CD14-positive monocyte (primary cell): ENCODE results near the gene ABCC12. TPM values are rescaled to one million over a fixed set of nuclear protein-coding genes. Genes with fewer than 3 reads are reported as not detected.

Experiments
- DNase-seq, 3 donors: peaks; one replicate each; pipeline ENCODE4 v3.0.0-alpha.2; 2011 to 2022
- H2AFZ ChIP-seq: 2 replicates; pipeline ENCODE4 v1.6.0; 2012; ENCODE audit warnings: mild to moderate bottlenecking, low read depth, low read length, inconsistent platforms; ENCODE audit not compliant: insufficient read depth, poor library complexity, severe bottlenecking
- H3K27ac ChIP-seq, 2 donors: 1 replicate in 1 of 2; 2 replicates in 1 of 2; pipeline ENCODE4 v1.5.1; 2012 to 2013; ENCODE audit warnings: low read length in 2 of 2, control low read depth in 1 of 2, inconsistent platforms in 1 of 2, low read depth in 1 of 2, mild to moderate bottlenecking in 1 of 2
- H3K27me3 ChIP-seq, 2 donors: one replicate each; pipeline versions ENCODE4 v1.6.0 to v1.6.1; 2011 to 2013; ENCODE audit warnings: low read length in 2 of 2; ENCODE audit not compliant: control insufficient read depth in 2 of 2, insufficient read depth in 2 of 2
- H3K36me3 ChIP-seq, 2 donors: replicated peaks in 1 of 2; 1 replicate in 1 of 2; 2 replicates in 1 of 2; pipeline versions ENCODE4 v1.5.1 to v1.6.1; 2012 to 2013; ENCODE audit warnings: low read length in 2 of 2, control low read depth in 1 of 2, inconsistent platforms in 1 of 2, mild to moderate bottlenecking in 1 of 2; ENCODE audit not compliant: insufficient read depth in 2 of 2, control insufficient read depth in 1 of 2
- H3K4me1 ChIP-seq, 2 donors: 1 replicate in 1 of 2; 2 replicates in 1 of 2; pipeline versions ENCODE4 v1.5.1 to v1.6.1; 2012 to 2013; ENCODE audit warnings: low read length in 2 of 2, control low read depth in 1 of 2, inconsistent platforms in 1 of 2, mild to moderate bottlenecking in 1 of 2, moderate library complexity in 1 of 2; ENCODE audit not compliant: insufficient read depth in 2 of 2, control insufficient read depth in 1 of 2
- H3K4me2 ChIP-seq: replicated peaks from 2 replicates; pipeline ENCODE3; 2012; ENCODE audit warnings: low read length, moderate library complexity, mild to moderate bottlenecking; ENCODE audit not compliant: poor library complexity, severe bottlenecking; ENCODE audit errors: extremely low read depth
- H3K4me3 ChIP-seq, 3 experiments: fragments of 200-600 bp in 1 of 3; sonication (generic) in 1 of 3; replicated peaks in 1 of 3; 1 replicate in 2 of 3; 2 replicates in 1 of 3; pipeline ENCODE4 v1.5.1; 2011 to 2013; ENCODE audit warnings: low read length in 3 of 3, mild to moderate bottlenecking in 3 of 3, control low read depth in 2 of 3, low read depth in 2 of 3, inconsistent platforms in 1 of 3, moderate library complexity in 1 of 3
- H3K79me2 ChIP-seq: 2 replicates; pipeline ENCODE4 v1.6.0; 2012; ENCODE audit warnings: mild to moderate bottlenecking, control low read depth, inconsistent platforms, low read length, moderate library complexity; ENCODE audit not compliant: insufficient read depth
- H3K9ac ChIP-seq: 2 replicates; pipeline ENCODE4 v1.6.0; 2017; ENCODE audit warnings: low read length, mild to moderate bottlenecking; ENCODE audit not compliant: insufficient read depth, poor library complexity, severe bottlenecking
- H3K9me3 ChIP-seq, 2 donors: replicated peaks in 1 of 2; 1 replicate in 1 of 2; 2 replicates in 1 of 2; pipeline versions ENCODE4 v1.5.1 to v1.6.1; 2012 to 2013; ENCODE audit warnings: low read length in 2 of 2, control low read depth in 1 of 2; ENCODE audit not compliant: control insufficient read depth in 1 of 2, insufficient read depth in 1 of 2
- H4K20me1 ChIP-seq: 2 replicates; pipeline ENCODE4 v1.6.0; 2012; ENCODE audit warnings: mild to moderate bottlenecking, low read length, control low read depth, moderate library complexity; ENCODE audit not compliant: insufficient read depth
- H3K27ac Mint-ChIP-seq, 7 donors: one replicate each; pipeline ENCODE4 v1.8.0; 2020; ENCODE audit warnings: mild to moderate bottlenecking in 7 of 7, mixed read lengths in 7 of 7, moderate library complexity in 6 of 7, inconsistent platforms in 2 of 7
- H3K27me3 Mint-ChIP-seq, 3 donors: one replicate each; pipeline ENCODE4 v1.8.0; 2021 to 2022; ENCODE audit warnings: low read depth in 3 of 3, mild to moderate bottlenecking in 3 of 3, mixed read lengths in 3 of 3, moderate library complexity in 3 of 3, inconsistent platforms in 1 of 3
- H3K36me3 Mint-ChIP-seq, 2 donors: one replicate each; pipeline ENCODE4 v1.8.0; 2020; ENCODE audit warnings: mixed read lengths in 2 of 2, inconsistent platforms in 1 of 2, mild to moderate bottlenecking in 1 of 2
- H3K4me1 Mint-ChIP-seq: one replicate; pipeline ENCODE4 v1.8.0; 2020; ENCODE audit warnings: mild to moderate bottlenecking, mixed read lengths
- H3K4me3 Mint-ChIP-seq, 2 donors: one replicate each; pipeline ENCODE4 v1.8.0; 2020; ENCODE audit warnings: mild to moderate bottlenecking in 2 of 2, mixed read lengths in 2 of 2, moderate library complexity in 1 of 2
- H3K9me3 Mint-ChIP-seq, 7 donors: one replicate each; pipeline ENCODE4 v1.8.0; 2020 to 2022; ENCODE audit warnings: mixed read lengths in 7 of 7, mild to moderate bottlenecking in 6 of 7, moderate library complexity in 6 of 7, inconsistent platforms in 2 of 7
- WGBS: methylation state at CpG from one replicate; pipeline ENCODE4 v1.1.5; 2013; ENCODE audit warnings: missing lambda C conversion rate; ENCODE audit not compliant: insufficient coverage; 5-methylcytosine and 5-hydroxymethylcytosine counted together
- intact Hi-C, 2 donors: fragments of 100-400 bp; cut with micrococcal nuclease; formaldehyde crosslinking; loops; one replicate each; pipeline versions ENCODE4 v1.15.0 to v1.15.1; 2023
- polyA plus RNA-seq, 3 donors: library from polyadenylated mRNA; depleted of rRNA in 1 of 3; unstranded in 2 of 3; stranded (reverse) in 1 of 3; fragments of 300-500 nt in 2 of 3; fragments of >200 nt in 1 of 3; fragmentation: Illumina TruSeq in 2 of 3; gene quantifications; 1 replicate in 2 of 3; 2 replicates in 1 of 3; pipeline ENCODE4 v1.2.3, GENCODE V29; 2012 to 2021
- TF ChIP-seq, protein P1 (sequence below): fragments of 200-600 bp; IDR thresholded peaks from one replicate; pipeline ENCODE4 v1.8.0; 2022; ENCODE audit warnings: antibody characterized with exemption, mild to moderate bottlenecking

Gene ABCC12
- polyA plus RNA-seq, 3 donors: not detected

GRCh38 chr16:48138543-48138942 is 17.2 kb downstream of the ABCC12 start:
- Histone ChIP-seq H4K20me1 (no peaks in the 10 kb centered on the region), H3K27ac (no peak overlapping the region), H3K4me2 (no peak overlapping the region), H3K9ac (no peak overlapping the region), H3K36me3 (no peaks in the 10 kb centered on the region), H3K27me3 (no peaks in the 10 kb centered on the region), H3K9me3 (no peaks in the 10 kb centered on the region), H3K4me1 (no peaks in the 10 kb centered on the region), H2AFZ (no peak overlapping the region), H3K79me2 (no peaks in the 10 kb centered on the region), H3K4me3 (no peak overlapping the region)
- Mint-ChIP-seq H3K27me3 (peaks cover 5 to 15% (median 5%) of the 10 kb centered on the region in 3 donors), H3K36me3 (no peaks in the 10 kb centered on the region), H3K27ac (no peak overlapping the region), H3K4me1 (no peaks in the 10 kb centered on the region), H3K9me3 (peaks cover 0 to 4% (median 0%) of the 10 kb centered on the region in 7 donors), H3K4me3 (no peak overlapping the region)
- no peak for DNase-seq
- TF ChIP-seq, protein P1, sequence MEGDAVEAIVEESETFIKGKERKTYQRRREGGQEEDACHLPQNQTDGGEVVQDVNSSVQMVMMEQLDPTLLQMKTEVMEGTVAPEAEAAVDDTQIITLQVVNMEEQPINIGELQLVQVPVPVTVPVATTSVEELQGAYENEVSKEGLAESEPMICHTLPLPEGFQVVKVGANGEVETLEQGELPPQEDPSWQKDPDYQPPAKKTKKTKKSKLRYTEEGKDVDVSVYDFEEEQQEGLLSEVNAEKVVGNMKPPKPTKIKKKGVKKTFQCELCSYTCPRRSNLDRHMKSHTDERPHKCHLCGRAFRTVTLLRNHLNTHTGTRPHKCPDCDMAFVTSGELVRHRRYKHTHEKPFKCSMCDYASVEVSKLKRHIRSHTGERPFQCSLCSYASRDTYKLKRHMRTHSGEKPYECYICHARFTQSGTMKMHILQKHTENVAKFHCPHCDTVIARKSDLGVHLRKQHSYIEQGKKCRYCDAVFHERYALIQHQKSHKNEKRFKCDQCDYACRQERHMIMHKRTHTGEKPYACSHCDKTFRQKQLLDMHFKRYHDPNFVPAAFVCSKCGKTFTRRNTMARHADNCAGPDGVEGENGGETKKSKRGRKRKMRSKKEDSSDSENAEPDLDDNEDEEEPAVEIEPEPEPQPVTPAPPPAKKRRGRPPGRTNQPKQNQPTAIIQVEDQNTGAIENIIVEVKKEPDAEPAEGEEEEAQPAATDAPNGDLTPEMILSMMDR: no peak
- intact Hi-C loops: no loop called here
- no CpG with 5 or more reads among the region's 2 CpGs for WGBS

DNA sequence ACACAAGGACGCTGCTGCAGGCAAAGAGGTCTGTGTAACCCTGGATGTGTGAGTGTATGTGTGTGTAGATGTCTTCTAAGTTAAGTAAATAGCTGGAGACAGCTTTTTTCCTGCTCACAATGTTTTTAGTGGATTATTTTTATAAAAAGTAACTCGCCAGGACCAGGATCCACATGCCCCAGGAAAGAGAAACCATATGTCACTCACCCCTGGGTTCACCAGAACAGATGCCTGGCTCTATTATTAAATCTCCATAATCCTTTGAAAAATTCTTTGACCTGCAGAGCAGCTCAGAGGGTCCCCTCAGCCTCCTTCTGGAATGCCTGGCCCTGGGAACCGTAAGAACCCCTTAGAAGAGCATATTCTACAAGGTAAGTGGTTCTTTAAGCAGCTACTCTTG is 18.0 kb downstream of the ABCC12 start:
- Histone ChIP-seq H3K27me3 (no peaks in the 10 kb centered on the region), H3K9ac (no peak overlapping the region), H3K79me2 (no peaks in the 10 kb centered on the region), H4K20me1 (no peaks in the 10 kb centered on the region), H3K27ac (no peak overlapping the region), H2AFZ (no peak overlapping the region), H3K4me2 (no peak overlapping the region), H3K4me3 (no peak overlapping the region), H3K9me3 (no peaks in the 10 kb centered on the region), H3K36me3 (no peaks in the 10 kb centered on the region), H3K4me1 (no peaks in the 10 kb centered on the region)
- Mint-ChIP-seq H3K27ac (no peak overlapping the region), H3K9me3 (peaks cover 0 to 2% (median 0%) of the 10 kb centered on the region in 7 donors), H3K27me3 (peaks cover 4 to 14% (median 5%) of the 10 kb centered on the region in 3 donors), H3K4me1 (no peaks in the 10 kb centered on the region), H3K36me3 (no peaks in the 10 kb centered on the region), H3K4me3 (no peak overlapping the region)
- intact Hi-C loops: no loop called here
- TF ChIP-seq, protein P1: no peak
- WGBS: 100% methylated on average over 1 of the region's 3 CpGs
- DNase-seq: no peak
